SU-DHL-6 (cell line): ENCODE data around the gene AQP9.

Experiments
- CTCF ChIP-seq: fragments of 200-600 bp; sonication (generic); IDR thresholded peaks from one replicate; pipeline ENCODE4 v1.5.1; 2017; ENCODE audit warnings: antibody characterized with exemption, mild to moderate bottlenecking, low read length, moderate library complexity; ENCODE audit not compliant: insufficient read depth, poor library complexity, severe bottlenecking
- EZH2phosphoT487 ChIP-seq: fragments of 200-600 bp; sonication (generic), shearing (Covaris generic); conservative IDR thresholded peaks from 2 replicates; pipeline ENCODE4 v1.6.1; 2018; ENCODE audit warnings: mild to moderate bottlenecking, antibody characterized with exemption, low read length, moderate library complexity, mixed read lengths

- TF ChIP-seq EZH2phosphoT487: no peak
- no peak for TF ChIP-seq CTCF
Measured at GRCh38 chr15:58189148-58189811, 51.1 kb downstream of the AQP9 start.
